ENCODE measurements around the gene RNF225.

DNA sequence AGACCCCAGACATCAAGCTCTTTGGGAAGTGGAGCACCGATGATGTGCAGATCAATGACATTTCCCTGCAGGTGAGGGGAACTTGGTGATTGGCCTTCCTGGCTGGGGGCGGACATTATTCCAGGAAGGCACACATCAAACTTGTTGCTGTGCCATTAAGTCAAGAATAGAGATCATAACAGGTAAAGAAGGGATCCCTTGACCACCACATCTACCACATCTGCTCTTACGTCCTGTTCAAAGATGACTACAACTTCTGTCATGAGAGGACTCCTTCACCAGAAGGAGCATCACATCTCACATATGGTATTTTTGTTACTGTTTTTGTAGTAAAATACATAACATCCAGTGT is 7.3 kb upstream of the RNF225 start:
- TF ChIP-seq, protein P1, sequence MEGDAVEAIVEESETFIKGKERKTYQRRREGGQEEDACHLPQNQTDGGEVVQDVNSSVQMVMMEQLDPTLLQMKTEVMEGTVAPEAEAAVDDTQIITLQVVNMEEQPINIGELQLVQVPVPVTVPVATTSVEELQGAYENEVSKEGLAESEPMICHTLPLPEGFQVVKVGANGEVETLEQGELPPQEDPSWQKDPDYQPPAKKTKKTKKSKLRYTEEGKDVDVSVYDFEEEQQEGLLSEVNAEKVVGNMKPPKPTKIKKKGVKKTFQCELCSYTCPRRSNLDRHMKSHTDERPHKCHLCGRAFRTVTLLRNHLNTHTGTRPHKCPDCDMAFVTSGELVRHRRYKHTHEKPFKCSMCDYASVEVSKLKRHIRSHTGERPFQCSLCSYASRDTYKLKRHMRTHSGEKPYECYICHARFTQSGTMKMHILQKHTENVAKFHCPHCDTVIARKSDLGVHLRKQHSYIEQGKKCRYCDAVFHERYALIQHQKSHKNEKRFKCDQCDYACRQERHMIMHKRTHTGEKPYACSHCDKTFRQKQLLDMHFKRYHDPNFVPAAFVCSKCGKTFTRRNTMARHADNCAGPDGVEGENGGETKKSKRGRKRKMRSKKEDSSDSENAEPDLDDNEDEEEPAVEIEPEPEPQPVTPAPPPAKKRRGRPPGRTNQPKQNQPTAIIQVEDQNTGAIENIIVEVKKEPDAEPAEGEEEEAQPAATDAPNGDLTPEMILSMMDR (IDR thresholded peaks at IDR 0.05; ENCODE audit: insufficient read depth, low read depth, low read length) = no peak
- no peak for TF ChIP-seq EZH2 (IDR thresholded peaks at IDR 0.05; ENCODE audit: insufficient read depth, low read length)
